ENCODE results near the gene TRIM42. TPM values are rescaled to one million over a fixed set of nuclear protein-coding genes. Genes with fewer than 3 reads are reported as not detected.

TRIM42 gene
- total RNA-seq, 1 donor from 2014 or later: not detected

DNA sequence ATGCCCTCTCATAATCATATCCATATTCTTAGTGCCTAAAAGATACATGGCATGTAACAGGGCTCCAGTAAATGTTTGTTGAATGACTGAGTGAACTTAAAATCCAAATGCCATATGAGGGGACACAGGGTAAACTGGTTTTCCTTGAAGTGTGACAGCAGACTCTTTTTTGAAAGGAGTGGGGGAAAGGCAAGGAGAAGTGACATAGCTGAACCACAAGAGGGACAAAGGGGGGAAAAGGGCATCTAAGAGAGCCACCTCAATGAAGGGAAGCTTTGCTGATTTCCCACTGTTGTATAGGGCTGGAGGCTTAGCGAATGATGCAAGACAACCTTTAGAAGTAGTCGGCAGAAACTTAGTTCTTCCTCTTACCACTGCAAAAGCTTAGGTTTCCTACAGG, 9.1 kb downstream of the TRIM42 start:
- TF ChIP-seq, protein P1, sequence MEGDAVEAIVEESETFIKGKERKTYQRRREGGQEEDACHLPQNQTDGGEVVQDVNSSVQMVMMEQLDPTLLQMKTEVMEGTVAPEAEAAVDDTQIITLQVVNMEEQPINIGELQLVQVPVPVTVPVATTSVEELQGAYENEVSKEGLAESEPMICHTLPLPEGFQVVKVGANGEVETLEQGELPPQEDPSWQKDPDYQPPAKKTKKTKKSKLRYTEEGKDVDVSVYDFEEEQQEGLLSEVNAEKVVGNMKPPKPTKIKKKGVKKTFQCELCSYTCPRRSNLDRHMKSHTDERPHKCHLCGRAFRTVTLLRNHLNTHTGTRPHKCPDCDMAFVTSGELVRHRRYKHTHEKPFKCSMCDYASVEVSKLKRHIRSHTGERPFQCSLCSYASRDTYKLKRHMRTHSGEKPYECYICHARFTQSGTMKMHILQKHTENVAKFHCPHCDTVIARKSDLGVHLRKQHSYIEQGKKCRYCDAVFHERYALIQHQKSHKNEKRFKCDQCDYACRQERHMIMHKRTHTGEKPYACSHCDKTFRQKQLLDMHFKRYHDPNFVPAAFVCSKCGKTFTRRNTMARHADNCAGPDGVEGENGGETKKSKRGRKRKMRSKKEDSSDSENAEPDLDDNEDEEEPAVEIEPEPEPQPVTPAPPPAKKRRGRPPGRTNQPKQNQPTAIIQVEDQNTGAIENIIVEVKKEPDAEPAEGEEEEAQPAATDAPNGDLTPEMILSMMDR (IDR thresholded peaks at IDR 0.05; ENCODE audit: insufficient read depth, low read length, poor library complexity, severe bottlenecking): no peak
- H3K36me3 ChIP-seq (ENCODE audit: control insufficient read depth, insufficient read depth, low read length): no peaks in the 10 kb centered on the region
- no peaks in the 10 kb centered on the region for H3K27me3 ChIP-seq (ENCODE audit: control insufficient read depth, insufficient read depth, low read length)
- H3K4me3 ChIP-seq (ENCODE audit: low read depth, low read length): no peak overlapping the region
- no peak for DNase-seq (ENCODE audit: low read depth)

DNA sequence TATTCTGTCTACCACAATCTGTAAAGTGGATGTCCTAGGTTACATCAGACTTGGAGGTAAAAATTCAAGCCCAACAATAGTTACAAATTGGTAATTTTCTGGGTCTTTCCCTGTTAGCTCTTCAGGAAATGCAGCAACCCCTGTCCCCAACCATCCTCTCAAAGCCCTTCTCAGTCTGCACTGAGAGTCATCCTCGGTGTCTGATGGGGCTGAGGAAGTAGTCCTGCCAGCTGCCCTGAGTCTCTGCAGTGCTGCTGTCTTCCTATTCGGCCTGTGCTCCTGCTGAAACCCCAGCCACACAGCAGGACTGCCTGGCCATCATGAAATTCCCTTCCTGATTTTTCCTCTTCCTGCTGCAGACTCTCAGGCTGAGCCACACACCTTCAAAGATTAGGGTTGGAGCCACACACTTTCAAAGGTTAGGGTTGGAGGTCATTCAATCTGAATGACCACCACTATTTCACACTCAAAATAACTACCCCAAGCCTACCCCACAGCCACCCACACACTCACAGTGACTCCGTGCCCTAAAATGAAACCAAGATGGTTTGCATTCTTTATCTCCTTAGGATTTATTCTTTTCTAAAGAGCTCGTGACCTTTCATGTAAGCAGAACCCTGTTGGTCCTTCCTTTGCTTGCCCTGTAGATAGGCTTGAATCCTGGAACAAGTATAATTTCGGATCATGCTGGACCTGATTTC, 17.6 kb downstream of the TRIM42 start:
- no peak for DNase-seq (ENCODE audit: low read depth)
- TF ChIP-seq, protein P1 (IDR thresholded peaks at IDR 0.05; ENCODE audit: insufficient read depth, low read length, poor library complexity, severe bottlenecking): no peak
- no peak overlapping the region for H3K4me3 ChIP-seq (ENCODE audit: low read depth, low read length)
- H3K27me3 ChIP-seq (ENCODE audit: control insufficient read depth, insufficient read depth, low read length): no peaks in the 10 kb centered on the region
- H3K36me3 ChIP-seq (ENCODE audit: control insufficient read depth, insufficient read depth, low read length): no peaks in the 10 kb centered on the region

DNA sequence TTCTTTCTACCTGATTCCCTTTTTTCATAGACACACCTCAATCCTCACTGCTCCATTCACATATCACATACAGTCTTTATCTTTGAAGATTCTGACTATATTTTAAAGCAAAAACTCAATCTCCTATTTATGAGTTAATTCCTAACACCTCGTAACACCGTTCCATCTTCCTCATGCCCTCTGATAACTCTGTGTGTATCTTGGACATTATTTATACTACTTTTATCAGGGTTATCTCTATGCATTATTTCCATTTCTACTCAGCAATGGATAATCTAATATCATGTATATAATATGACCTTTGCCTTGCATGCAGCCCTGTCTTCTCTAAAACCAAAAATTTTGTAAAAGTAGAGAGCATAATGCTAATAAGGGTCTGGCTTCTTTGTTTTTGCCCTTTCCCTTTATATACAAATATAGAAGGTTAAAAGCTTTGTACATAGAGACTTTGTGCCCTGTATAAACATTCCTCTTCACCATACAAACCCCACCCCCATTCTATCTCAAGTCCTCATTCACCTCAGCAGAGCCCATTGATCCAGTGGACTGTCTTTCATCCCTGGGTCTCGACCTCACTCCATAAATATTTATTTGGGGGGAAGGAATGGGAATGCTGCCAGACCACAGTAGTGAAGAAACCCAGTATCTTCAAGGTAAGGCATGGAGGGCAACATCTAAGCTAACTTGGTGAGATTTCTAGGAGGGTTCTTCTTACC, 21.8 kb downstream of the TRIM42 start:
- no peak for DNase-seq (ENCODE audit: low read depth)
- H3K27me3 ChIP-seq (ENCODE audit: control insufficient read depth, insufficient read depth, low read length): no peaks in the 10 kb centered on the region
- TF ChIP-seq, protein P1 (IDR thresholded peaks at IDR 0.05; ENCODE audit: insufficient read depth, low read length, poor library complexity, severe bottlenecking): no peak
- H3K36me3 ChIP-seq (ENCODE audit: control insufficient read depth, insufficient read depth, low read length): no peaks in the 10 kb centered on the region
- H3K4me3 ChIP-seq (ENCODE audit: low read depth, low read length): no peak overlapping the region

DNA sequence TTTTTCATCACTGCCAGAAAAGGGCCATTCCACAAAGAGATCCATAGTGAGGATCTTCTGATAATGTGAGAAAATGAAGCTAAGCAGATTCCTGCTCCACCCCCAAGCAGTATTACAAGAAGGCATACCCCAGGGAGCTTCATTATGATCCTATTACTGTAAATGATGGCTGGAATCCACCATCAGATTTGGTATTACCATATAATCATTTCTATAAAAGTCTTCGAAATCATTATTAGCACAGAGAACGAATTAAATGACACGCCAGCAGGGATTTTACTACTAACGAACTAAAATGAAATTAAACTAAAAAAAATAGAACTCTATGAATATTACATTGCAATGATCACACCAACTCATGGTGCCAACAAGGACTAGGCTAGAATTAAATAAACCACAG, 24.4 kb downstream of the TRIM42 start:
- no peaks in the 10 kb centered on the region for H3K27me3 ChIP-seq (ENCODE audit: control insufficient read depth, insufficient read depth, low read length)
- TF ChIP-seq, protein P1 (IDR thresholded peaks at IDR 0.05; ENCODE audit: insufficient read depth, low read length, poor library complexity, severe bottlenecking): no peak
- no peaks in the 10 kb centered on the region for H3K36me3 ChIP-seq (ENCODE audit: control insufficient read depth, insufficient read depth, low read length)
- no peak overlapping the region for H3K4me3 ChIP-seq (ENCODE audit: low read depth, low read length)
- DNase-seq (ENCODE audit: low read depth): no peak

DNA sequence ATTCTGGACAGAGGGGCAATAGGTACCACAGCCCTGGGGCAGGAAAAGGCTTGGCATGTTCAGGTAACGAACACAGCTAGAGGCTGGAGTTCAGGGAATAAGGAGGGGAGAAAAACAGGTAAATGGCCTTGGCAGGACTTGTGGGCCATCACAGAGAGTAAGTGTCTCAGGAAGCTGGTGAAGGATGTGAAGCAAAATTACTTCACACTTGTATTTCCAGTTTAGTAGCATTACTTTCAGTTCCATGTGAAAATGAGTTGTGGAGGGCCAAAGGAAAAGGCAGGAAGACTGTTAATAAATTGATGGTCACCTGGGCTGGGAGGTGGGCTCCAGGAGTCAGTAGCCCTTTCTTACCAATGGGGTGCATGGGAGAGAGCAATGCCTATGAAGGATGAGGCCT, 25.6 kb downstream of the TRIM42 start:
- Histone ChIP-seq H3K4me3 (ENCODE audit: low read depth, low read length) (no peak overlapping the region), H3K27me3 (ENCODE audit: control insufficient read depth, insufficient read depth, low read length) (no peaks in the 10 kb centered on the region)
- TF ChIP-seq, protein P1 (IDR thresholded peaks at IDR 0.05; ENCODE audit: insufficient read depth, low read length, poor library complexity, severe bottlenecking): no peak

More for the DNA sequence above, 25.6 kb downstream of the TRIM42 start:
- no peaks in the 10 kb centered on the region for H3K36me3 ChIP-seq (ENCODE audit: control insufficient read depth, insufficient read depth, low read length)
- DNase-seq (ENCODE audit: low read depth): no peak
